Peyer's patch (tissue), 4 donors: ENCODE measurements around the gene MRPS23. TPM values are rescaled to one million over a fixed set of nuclear protein-coding genes. Genes with fewer than 3 reads are reported as not detected.

Experiments
- DNase-seq, 3 donors: peaks; one replicate each; pipeline ENCODE4 v3.0.0-alpha.2; 2017 to 2019
- H3K27ac ChIP-seq, 4 donors: fragments of 200-600 bp; sonication (generic); one replicate each; pipeline ENCODE4 v1.5.1; 2016 to 2019
- H3K27me3 ChIP-seq, 2 donors: fragments of 200-600 bp; sonication (generic); one replicate each; pipeline ENCODE4 v1.5.1; 2019
- H3K36me3 ChIP-seq, 3 donors: fragments of 200-600 bp; sonication (generic); one replicate each; pipeline ENCODE4 v1.5.1; 2016 to 2019
- H3K4me1 ChIP-seq, 4 donors: fragments of 200-600 bp; sonication (generic); one replicate each; pipeline ENCODE4 v1.5.1; 2016 to 2019
- H3K4me3 ChIP-seq, 4 donors: fragments of 200-600 bp; sonication (generic); 1 replicate in 3 of 4; 2 replicates in 1 of 4; pipeline ENCODE4 v1.5.1; 2016 to 2019; ENCODE audit warnings: mild to moderate bottlenecking in 1 of 4
- H3K9me3 ChIP-seq, 4 donors: fragments of 200-600 bp; sonication (generic); one replicate each; pipeline ENCODE4 v1.5.1; 2016 to 2019; ENCODE audit warnings: mild to moderate bottlenecking in 1 of 4
- CTCF ChIP-seq, 6 experiments: fragments of 450-650 bp in 4 of 6; fragments of 200-600 bp in 2 of 6; sonication (generic) in 1 of 6; IDR thresholded peaks; one replicate each; pipeline ENCODE4 v1.5.1; 2017 to 2019; ENCODE audit warnings: antibody characterized with exemption in 6 of 6, mild to moderate bottlenecking in 3 of 6, moderate library complexity in 1 of 6
- POLR2A ChIP-seq, 2 donors: fragments of 450-650 bp; IDR thresholded peaks; one replicate each; pipeline ENCODE4 v1.5.1; 2017; ENCODE audit warnings: antibody characterized with exemption in 2 of 2, mild to moderate bottlenecking in 2 of 2, moderate library complexity in 2 of 2
- total RNA-seq, 4 donors: library from RNA; depleted of rRNA; stranded (reverse); fragments of >200 nt; gene quantifications; one replicate each; pipeline ENCODE4 v1.1.0, GENCODE V29; 2016

The MRPS23 gene
- total RNA-seq, 4 donors from 2014 or later: 0.83 to 7.4 (median 5.2) TPM

- no peak for TF ChIP-seq POLR2A (IDR thresholded peaks at IDR 0.05)
- Histone ChIP-seq H3K36me3 (no peaks in the 10 kb centered on the region), H3K27ac (peak overlapping the region in 1 of 4 donors; percentile 62), H3K4me3 (no peak overlapping the region), H3K27me3 (no peaks in the 10 kb centered on the region), H3K4me1 (no peaks in the 10 kb centered on the region), H3K9me3 (no peaks in the 10 kb centered on the region)
- no peak for DNase-seq
Measured at GRCh38 chr17:57811638-57812280, 38.1 kb downstream of the MRPS23 start.

GRCh38 chr17:57810721-57811637 is 38.9 kb downstream of the MRPS23 start:
- Histone ChIP-seq H3K9me3 (no peaks in the 10 kb centered on the region), H3K27me3 (no peaks in the 10 kb centered on the region), H3K4me3 (peak overlapping the region in 2 of 4 donors; percentile 6 to 26), H3K36me3 (no peaks in the 10 kb centered on the region), H3K4me1 (no peaks in the 10 kb centered on the region), H3K27ac (peak overlapping the region in 2 of 4 donors; percentile 24 to 62)
- no peak for DNase-seq
- TF ChIP-seq CTCF (IDR thresholded peaks at IDR 0.05) (no peak), POLR2A (IDR thresholded peaks at IDR 0.05) (no peak)

GRCh38 chr17:57809879-57810278 is 40.0 kb downstream of the MRPS23 start:
- Histone ChIP-seq H3K36me3 (no peaks in the 10 kb centered on the region), H3K27me3 (no peaks in the 10 kb centered on the region), H3K4me3 (no peak overlapping the region), H3K27ac (no peak overlapping the region), H3K9me3 (no peaks in the 10 kb centered on the region), H3K4me1 (no peaks in the 10 kb centered on the region)
- TF ChIP-seq CTCF (IDR thresholded peaks at IDR 0.05): no peak
- TF ChIP-seq POLR2A (IDR thresholded peaks at IDR 0.05): no peak
- no peak for DNase-seq

GRCh38 chr17:57808882-57809281 is 41.0 kb downstream of the MRPS23 start:
- H3K27ac ChIP-seq: no peak overlapping the region
- no peak for TF ChIP-seq POLR2A (IDR thresholded peaks at IDR 0.05)
- TF ChIP-seq CTCF (IDR thresholded peaks at IDR 0.05): no peak
- no peaks in the 10 kb centered on the region for H3K27me3 ChIP-seq
- no peaks in the 10 kb centered on the region for H3K4me1 ChIP-seq
- no peak for DNase-seq
- no peak overlapping the region for H3K4me3 ChIP-seq
- H3K36me3 ChIP-seq: no peaks in the 10 kb centered on the region
- H3K9me3 ChIP-seq: no peaks in the 10 kb centered on the region

- Histone ChIP-seq H3K36me3 (no peaks in the 10 kb centered on the region), H3K4me3 (no peak overlapping the region), H3K4me1 (no peaks in the 10 kb centered on the region), H3K27me3 (no peaks in the 10 kb centered on the region), H3K27ac (no peak overlapping the region), H3K9me3 (no peaks in the 10 kb centered on the region)
- no peak for DNase-seq
- no peak for TF ChIP-seq CTCF (IDR thresholded peaks at IDR 0.05)
- TF ChIP-seq POLR2A (IDR thresholded peaks at IDR 0.05): no peak
Measured at GRCh38 chr17:57806167-57806830, 43.5 kb downstream of the MRPS23 start.
